Endothelial cell of umbilical vein (primary cell): ENCODE results near the gene TNS4. TPM values are rescaled to one million over a fixed set of nuclear protein-coding genes. Genes with fewer than 3 reads are reported as not detected.

Source experiments
- BruUV-seq: library from RNA; stranded (reverse); fragments of 400-500 nt; replicated peaks from 2 replicates; lab custom pipeline; 2021; lab: Mats Ljungman, UMichigan
- CTCF ChIA-PET: fragments of 300-600, 350-600 bp; sonication (Branson Sonifier 250); formaldehyde crosslinking; loops from one replicate; lab custom pipeline; 2021; ENCODE audit warnings: antibody characterized with exemption, inconsistent platforms; lab: Charles Lee
- POLR2A ChIA-PET: fragments of 300-600, 350-600 bp; sonication (Branson Sonifier 250); formaldehyde crosslinking; loops from one replicate; lab custom pipeline; 2021; ENCODE audit warnings: antibody characterized with exemption, inconsistent platforms; lab: Charles Lee
- DNase-seq: peaks from one replicate; pipeline ENCODE4 v3.0.0-alpha.2; 2011; ENCODE audit warnings: low read depth, low spot score
- FAIRE-seq: peaks from 2 replicates; lab custom pipeline; 2011; peaks lifted over from hg19 to GRCh38; lab: Jason Lieb, UNC
- H2AFZ ChIP-seq: 2 replicates; pipeline ENCODE4 v1.6.0; 2012; ENCODE audit warnings: low read depth, low read length, control low read depth, inconsistent platforms
- H3K27ac ChIP-seq: 2 replicates; pipeline ENCODE4 v1.5.1; 2011; ENCODE audit warnings: low read depth, mild to moderate bottlenecking, control low read depth, low read length, moderate library complexity; ENCODE audit not compliant: insufficient read depth
- H3K27me3 ChIP-seq, 2 experiments: 2 replicates each; pipeline versions ENCODE4 v1.6.0 to v1.6.1; 2011; ENCODE audit warnings: low read length in 2 of 2, mixed read lengths in 1 of 2; ENCODE audit not compliant: control insufficient read depth in 2 of 2, insufficient read depth in 2 of 2
- H3K36me3 ChIP-seq, 2 experiments: 2 replicates in 1 of 2; 3 replicates in 1 of 2; pipeline ENCODE4 v1.5.1; 2011; ENCODE audit warnings: low read length in 2 of 2, mild to moderate bottlenecking in 1 of 2, moderate library complexity in 1 of 2; ENCODE audit not compliant: control insufficient read depth in 2 of 2, insufficient read depth in 2 of 2; ENCODE audit errors: extremely low read depth in 1 of 2
- H3K4me1 ChIP-seq: 3 replicates; pipeline ENCODE4 v1.5.1; 2011; ENCODE audit warnings: mild to moderate bottlenecking, low read length; ENCODE audit not compliant: control insufficient read depth, insufficient read depth; ENCODE audit errors: extremely low read depth
- H3K4me2 ChIP-seq: 2 replicates; pipeline ENCODE4 v1.6.1; 2011; ENCODE audit warnings: low read length, control low read depth, mixed read lengths; ENCODE audit not compliant: insufficient read depth
- H3K4me3 ChIP-seq, 3 experiments: fragments of 200-600 bp in 1 of 3; sonication (generic), shearing (Covaris generic) in 1 of 3; replicated peaks in 1 of 3; 2 replicates each; pipeline ENCODE4 v1.5.1; 2011 to 2016; ENCODE audit warnings: control low read depth in 3 of 3, low read length in 3 of 3, mild to moderate bottlenecking in 2 of 3, inconsistent platforms in 1 of 3, low read depth in 1 of 3, moderate library complexity in 1 of 3; ENCODE audit not compliant: insufficient read depth in 1 of 3
- H3K79me2 ChIP-seq: 2 replicates; pipeline ENCODE4 v1.6.0; 2012; ENCODE audit warnings: low read length, inconsistent platforms; ENCODE audit not compliant: control insufficient read depth, insufficient read depth
- H3K9ac ChIP-seq: replicated peaks from 2 replicates; pipeline ENCODE3; 2011; ENCODE audit warnings: low read length, control low read depth; ENCODE audit not compliant: insufficient read depth; ENCODE audit errors: extremely low read depth
- H3K9me1 ChIP-seq: replicated peaks from 3 replicates; pipeline ENCODE4 v1.6.0; 2011; ENCODE audit warnings: mild to moderate bottlenecking, low read length; ENCODE audit not compliant: control insufficient read depth, insufficient read depth; ENCODE audit errors: extremely low read depth
- H3K9me3 ChIP-seq: replicated peaks from 2 replicates; pipeline ENCODE4 v1.5.1; 2012; ENCODE audit warnings: low read length, inconsistent platforms; ENCODE audit not compliant: control insufficient read depth, insufficient read depth
- H4K20me1 ChIP-seq: replicated peaks from 2 replicates; pipeline ENCODE3; 2011; ENCODE audit warnings: mild to moderate bottlenecking, low read length; ENCODE audit not compliant: control insufficient read depth, insufficient read depth; ENCODE audit errors: extremely low read depth
- CTCF ChIP-seq, 2 donors: IDR thresholded peaks; 1 replicate in 1 of 2; 2 replicates in 1 of 2; pipeline ENCODE4 v1.5.1; 2011; ENCODE audit warnings: low read length in 2 of 2, mild to moderate bottlenecking in 2 of 2, moderate library complexity in 2 of 2, control low read depth in 1 of 2, inconsistent platforms in 1 of 2, low read depth in 1 of 2; ENCODE audit not compliant: insufficient read depth in 1 of 2; ENCODE audit errors: extremely low read depth in 1 of 2
- FOS ChIP-seq: IDR thresholded peaks from 2 replicates; pipeline ENCODE4 v1.6.1; 2011; ENCODE audit warnings: mild to moderate bottlenecking, low read length, moderate library complexity, borderline replicate concordance; ENCODE audit not compliant: insufficient read depth
- GATA2 ChIP-seq: IDR thresholded peaks from 2 replicates; pipeline ENCODE4 v1.7.0; 2011; ENCODE audit warnings: low read depth, mild to moderate bottlenecking, moderate library complexity, mixed read lengths, low read length; ENCODE audit not compliant: insufficient read length, insufficient read depth
- JUN ChIP-seq: IDR thresholded peaks from 2 replicates; pipeline ENCODE4 v1.6.1; 2011; ENCODE audit warnings: borderline replicate concordance, low read depth; ENCODE audit not compliant: insufficient read length, insufficient read depth
- MAX ChIP-seq: IDR thresholded peaks from 2 replicates; pipeline ENCODE4 v1.6.1; 2011; ENCODE audit not compliant: insufficient read depth, insufficient read length
- POLR2A ChIP-seq: IDR thresholded peaks from 2 replicates; pipeline ENCODE4 v1.6.1; 2012; ENCODE audit warnings: low read depth, mild to moderate bottlenecking, control low read depth, low read length
- dilution Hi-C: fragments of 300-500 bp; cut with MboI; formaldehyde crosslinking; loops from one replicate; pipeline ENCODE4 v1.15.0; 2019; ENCODE audit warnings: low sequenced_read_pairs; ENCODE audit not compliant: extremely low pct_ligation_motif_present
- intact Hi-C: fragments of 100-400 bp; cut with micrococcal nuclease; formaldehyde crosslinking; loops from one replicate; pipeline ENCODE4 v1.10.0; 2022
- polyA plus RNA-seq, 4 experiments: library from polyadenylated mRNA; depleted of rRNA in 3 of 4; stranded (reverse) in 3 of 4; unstranded in 1 of 4; fragments of >200 nt; gene quantifications; 2 replicates each; pipeline versions ENCODE4 v1.2.1 to v1.2.3, GENCODE V29; 2011 to 2012; ENCODE audit warnings: missing spikeins in 1 of 4
- total RNA-seq: library from RNA; stranded (reverse); gene quantifications from 2 replicates; pipeline ENCODE4 v1.2.3, GENCODE V29; 2021

TNS4 gene
- total and polyA plus RNA-seq, 2 donors (not counting 3 experiments of a cell fraction or from before 2014, with no cell fraction given), result not detected

GRCh38 chr17:40452921-40453378 lies 48.5 kb downstream of the TNS4 start:
- CTCF ChIA-PET, result interaction anchor here (1.7 kb wide), 1 partner anchor 23 kb away, joined by 4 read pairs; no protein-coding TSS in a partner anchor
- Histone ChIP-seq H3K4me1 (peaks cover 27% of the 10 kb centered on the region), H3K4me3 (no peak overlapping the region), H3K9me1 (no peaks in the 10 kb centered on the region), H3K27me3 (no peaks in the 10 kb centered on the region), H4K20me1 (peaks cover 3% of the 10 kb centered on the region), H2AFZ (no peak overlapping the region), H3K4me2 (no peak overlapping the region), H3K36me3 (peaks cover 29 to 53% of the 10 kb centered on the region in 2 experiments), H3K79me2 (peaks cover 41% of the 10 kb centered on the region), H3K27ac (no peak overlapping the region), H3K9ac (no peak overlapping the region), H3K9me3 (no peaks in the 10 kb centered on the region)
- DNase-seq (no peak), FAIRE-seq (no peak)
- POLR2A ChIA-PET, result no interaction called here
- intact Hi-C loops, result no loop called here
- TF ChIP-seq FOS, result no peak
- TF ChIP-seq CTCF (IDR thresholded peaks at IDR 0.05; ENCODE audit: extremely low read depth in 1 of 2, insufficient read depth in 1 of 2, low read depth in 1 of 2, low read length in 2 of 2), result no peak
- dilution Hi-C loops, result no loop called here
- no TSS peak for BruUV-seq

- H4K20me1 ChIP-seq, result peaks cover 3% of the 10 kb centered on the region
- H3K4me3 ChIP-seq, result no peak overlapping the region
- CTCF ChIA-PET, result interaction anchor here (0.7 to 6.8 kb wide), 5 partner anchors 8 to 82 kb away, joined by 3 to 48 read pairs (median 8); no protein-coding TSS in a partner anchor
- no peak overlapping the region for H3K4me2 ChIP-seq
- H2AFZ ChIP-seq, result no peak overlapping the region
- dilution Hi-C loops, result no loop called here
- peaks cover 29 to 47% of the 10 kb centered on the region in 2 experiments for H3K36me3 ChIP-seq
- H3K27ac ChIP-seq, result no peak overlapping the region
- no peaks in the 10 kb centered on the region for H3K27me3 ChIP-seq
- DNase-seq (no peak), FAIRE-seq (no peak)
- no peaks in the 10 kb centered on the region for H3K9me1 ChIP-seq
- TF ChIP-seq CTCF (IDR thresholded peaks at IDR 0.05; ENCODE audit: extremely low read depth in 1 of 2, insufficient read depth in 1 of 2, low read depth in 1 of 2, low read length in 2 of 2) (no peak), POLR2A (no peak), JUN (no peak), GATA2 (no peak), MAX (no peak)
- H3K4me1 ChIP-seq, result peaks cover 34% of the 10 kb centered on the region
- intact Hi-C loops, result no loop called here
- H3K79me2 ChIP-seq, result peaks cover 47% of the 10 kb centered on the region
- no peak overlapping the region for H3K9ac ChIP-seq
- POLR2A ChIA-PET, result no interaction called here
- no peaks in the 10 kb centered on the region for H3K9me3 ChIP-seq
- no TSS peak for BruUV-seq
These were observed 49.1 kb downstream of the TNS4 start for GRCh38 chr17:40452216-40452787.
